ENCODE data around the gene FBLN2.

DNA sequence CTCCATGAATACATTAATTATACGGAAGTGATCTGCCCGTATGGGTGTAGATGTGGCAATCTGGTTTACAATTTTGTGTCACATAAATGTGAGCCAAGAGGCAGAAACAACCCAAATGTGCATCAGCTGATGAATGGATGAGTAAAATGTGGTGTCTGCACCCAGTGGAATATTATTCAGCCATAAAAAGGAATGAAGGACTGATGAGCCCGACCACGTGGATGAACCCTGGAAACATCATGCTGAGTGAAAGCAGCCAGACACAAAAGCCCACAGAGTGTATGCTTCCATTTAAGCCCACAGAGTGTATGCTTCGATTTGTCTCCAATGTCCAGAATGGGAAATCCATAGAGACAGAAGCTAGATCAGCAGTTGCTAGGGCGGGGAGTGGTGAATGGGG is 27.6 kb upstream of the FBLN2 start:
- no peak for TF ChIP-seq CTCF (IDR thresholded peaks at IDR 0.05)
- TF ChIP-seq POLR2A (IDR thresholded peaks at IDR 0.05): no peak
